Fibroblast of lung (primary cell): ENCODE measurements around the gene SMARCA5. TPM values are rescaled to one million over a fixed set of nuclear protein-coding genes. Genes with fewer than 3 reads are reported as not detected.

Source experiments
- DNase-seq, 2 donors: peaks; one replicate each; pipeline versions ENCODE4 v3.0.0 to v3.0.0-alpha.2; 2010; ENCODE audit warnings: low read depth in 2 of 2
- H2AFZ ChIP-seq: 2 replicates; pipeline ENCODE4 v1.5.1; 2012; ENCODE audit warnings: low read length, control low read depth, inconsistent platforms
- H3K27ac ChIP-seq: 2 replicates; pipeline ENCODE4 v1.5.1; 2011; ENCODE audit warnings: low read length, control low read depth; ENCODE audit not compliant: insufficient read depth
- H3K27me3 ChIP-seq: 2 replicates; pipeline ENCODE4 v1.5.1; 2011; ENCODE audit warnings: mild to moderate bottlenecking, low read length; ENCODE audit not compliant: control insufficient read depth, insufficient read depth
- H3K36me3 ChIP-seq: 2 replicates; pipeline ENCODE4 v1.5.1; 2011; ENCODE audit warnings: low read length; ENCODE audit not compliant: control insufficient read depth, insufficient read depth
- H3K4me1 ChIP-seq: 2 replicates; pipeline ENCODE4 v1.5.1; 2011; ENCODE audit warnings: low read length; ENCODE audit not compliant: control insufficient read depth, insufficient read depth; ENCODE audit errors: extremely low read depth
- H3K4me2 ChIP-seq: 2 replicates; pipeline ENCODE4 v1.5.1; 2011; ENCODE audit warnings: low read length, control low read depth; ENCODE audit not compliant: insufficient read depth; ENCODE audit errors: extremely low read depth
- H3K4me3 ChIP-seq, 4 experiments: fragments of 200-600 bp in 1 of 4; sonication (generic) in 1 of 4; replicated peaks in 1 of 4; 2 replicates each; pipeline ENCODE4 v1.5.1; 2011 to 2016; ENCODE audit warnings: low read length in 4 of 4, low read depth in 3 of 4, mild to moderate bottlenecking in 3 of 4, control low read depth in 2 of 4, inconsistent platforms in 1 of 4, mixed read lengths in 1 of 4; ENCODE audit not compliant: insufficient read depth in 1 of 4; ENCODE audit errors: control extremely low read depth in 1 of 4
- H3K79me2 ChIP-seq: 2 replicates; pipeline ENCODE4 v1.5.1; 2012; ENCODE audit warnings: mild to moderate bottlenecking, low read length, inconsistent platforms; ENCODE audit not compliant: control insufficient read depth, insufficient read depth
- H3K9ac ChIP-seq: 2 replicates; pipeline ENCODE4 v1.5.1; 2011; ENCODE audit warnings: mild to moderate bottlenecking, low read length, control low read depth; ENCODE audit not compliant: insufficient read depth
- H3K9me3 ChIP-seq: 2 replicates; pipeline ENCODE4 v1.5.1; 2012; ENCODE audit warnings: low read depth, low read length; ENCODE audit not compliant: control insufficient read depth, insufficient read depth
- H4K20me1 ChIP-seq: 2 replicates; pipeline ENCODE4 v1.5.1; 2011; ENCODE audit warnings: low read length; ENCODE audit not compliant: control insufficient read depth, insufficient read depth; ENCODE audit errors: extremely low read depth
- CTCF ChIP-seq, 2 donors: IDR thresholded peaks in 1 of 2; conservative IDR thresholded peaks in 1 of 2; 1 replicate in 1 of 2; 2 replicates in 1 of 2; pipeline ENCODE4 v1.5.1; 2011 to 2012; ENCODE audit warnings: low read length in 2 of 2, control low read depth in 1 of 2, inconsistent platforms in 1 of 2, low read depth in 1 of 2, mild to moderate bottlenecking in 1 of 2
- EZH2 ChIP-seq: IDR thresholded peaks from 2 replicates; pipeline ENCODE4 v1.5.1; 2012; ENCODE audit warnings: low read length, control low read depth, mild to moderate bottlenecking; ENCODE audit errors: missing control alignments
- polyA minus RNA-seq: library from RNA; depleted of rRNA, polyadenylated mRNA; stranded (reverse); fragments of >200 nt; gene quantifications from 2 replicates; pipeline ENCODE4 v1.2.3, GENCODE V29; 2011; ENCODE audit warnings: low replicate concordance
- polyA plus RNA-seq, 2 donors: library from polyadenylated mRNA; depleted of rRNA in 1 of 2; stranded (reverse) in 1 of 2; unstranded in 1 of 2; fragments of >200 nt; gene quantifications; 2 replicates each; pipeline ENCODE4 v1.2.1, GENCODE V29; 2011 to 2012; ENCODE audit warnings: missing spikeins in 1 of 2
- total RNA-seq: library from RNA; depleted of rRNA; stranded (reverse); fragments of >200 nt; gene quantifications from 2 replicates; pipeline ENCODE4 v1.2.1, GENCODE V29; 2014

SMARCA5 gene
- total RNA-seq (49.6 and 53.3 TPM in 2 replicates), polyA plus RNA-seq (21.8 and 22.9 TPM in 2 replicates), polyA minus RNA-seq (5.6 and 9.2 TPM in 2 replicates)
- 28.6 and 33.7 TPM in 2 replicates for polyA plus RNA-seq (2012)

GRCh38 chr4:143513314-143514168 is at the start of gene SMARCA5:
Gene SMARCA5, plus strand, starts transcription at chr4:143513702. Its CDS starts 223 bp downstream, at chr4:143513925.
- peaks cover 49% of the 10 kb centered on the region for H3K79me2 ChIP-seq
- H3K36me3 ChIP-seq = peaks cover 2% of the 10 kb centered on the region
- TF ChIP-seq CTCF (conservative IDR thresholded peaks at IDR 0.05 in 1 of 2, IDR thresholded peaks at IDR 0.05 in 1 of 2; ENCODE audit: low read depth in 1 of 2, low read length in 2 of 2) (no peak), EZH2 (no peak)
- peaks cover 3% of the 10 kb centered on the region for H4K20me1 ChIP-seq
- peak within 1 kb of the TSS; percentile 98 for H3K9ac ChIP-seq
- H3K9me3 ChIP-seq = no peaks in the 10 kb centered on the region
- H3K27ac ChIP-seq = peak within 1 kb of the TSS; percentile 98
- peaks cover 2% of the 10 kb centered on the region for H3K4me1 ChIP-seq
- H3K4me3 ChIP-seq = peak within 1 kb of the TSS; percentile 60 to 94 (median 84)
- H3K4me2 ChIP-seq = peak within 1 kb of the TSS; percentile 86
- DNase-seq = peak; percentile 95 to 98
- H2AFZ ChIP-seq = peak within 1 kb of the TSS; percentile 100
- no peaks in the 10 kb centered on the region for H3K27me3 ChIP-seq

GRCh38 chr4:143473334-143474126 is 40.0 kb upstream of the SMARCA5 start:
- Histone ChIP-seq H3K4me3 (no peak overlapping the region), H3K4me1 (no peaks in the 10 kb centered on the region), H3K27me3 (no peaks in the 10 kb centered on the region), H3K27ac (no peak overlapping the region), H2AFZ (no peak overlapping the region), H3K4me2 (no peak overlapping the region), H3K9me3 (no peaks in the 10 kb centered on the region), H3K9ac (no peak overlapping the region), H3K79me2 (no peaks in the 10 kb centered on the region), H3K36me3 (no peaks in the 10 kb centered on the region), H4K20me1 (no peaks in the 10 kb centered on the region)
- DNase-seq = no peak
- no peak for TF ChIP-seq CTCF (conservative IDR thresholded peaks at IDR 0.05 in 1 of 2, IDR thresholded peaks at IDR 0.05 in 1 of 2; ENCODE audit: low read depth in 1 of 2, low read length in 2 of 2)
- TF ChIP-seq EZH2 = no peak

GRCh38 chr4:143477487-143477886 is 36.0 kb upstream of the SMARCA5 start:
- DNase-seq = no peak
- Histone ChIP-seq H3K9ac (no peak overlapping the region), H3K4me2 (no peak overlapping the region), H3K36me3 (no peaks in the 10 kb centered on the region), H3K4me1 (no peaks in the 10 kb centered on the region), H4K20me1 (no peaks in the 10 kb centered on the region), H3K27me3 (no peaks in the 10 kb centered on the region), H3K79me2 (no peaks in the 10 kb centered on the region), H3K9me3 (no peaks in the 10 kb centered on the region), H3K4me3 (no peak overlapping the region), H2AFZ (no peak overlapping the region), H3K27ac (no peak overlapping the region)
- TF ChIP-seq EZH2 (no peak), CTCF (conservative IDR thresholded peaks at IDR 0.05 in 1 of 2, IDR thresholded peaks at IDR 0.05 in 1 of 2; ENCODE audit: low read depth in 1 of 2, low read length in 2 of 2) (no peak)
